Adrenal gland (tissue), 12 donors: ENCODE results near the gene THRAP3. TPM values are rescaled to one million over a fixed set of nuclear protein-coding genes. Genes with fewer than 3 reads are reported as not detected.

Experiments used
- DNase-seq, 7 donors: peaks; one replicate each; pipeline ENCODE4 v3.0.0-alpha.2; 2019 to 2020
- H3K27ac ChIP-seq, 5 donors: fragments of 200-600 bp; sonication (generic) in 4 of 5; 1 replicate in 3 of 5; 2 replicates in 2 of 5; pipeline versions ENCODE4 v1.5.1 to v1.8.0; 2016 to 2020; ENCODE audit warnings: mild to moderate bottlenecking in 1 of 5
- H3K27me3 ChIP-seq: fragments of 200-600 bp; 2 replicates; pipeline ENCODE4 v1.8.0; 2021
- H3K36me3 ChIP-seq, 2 donors: fragments of 200-600 bp; replicated peaks in 1 of 2; 1 replicate in 1 of 2; 2 replicates in 1 of 2; pipeline versions ENCODE4 v1.5.1 to v1.8.0; 2018 to 2022
- H3K4me1 ChIP-seq, 2 donors: fragments of 200-600 bp; replicated peaks in 1 of 2; 1 replicate in 1 of 2; 2 replicates in 1 of 2; pipeline versions ENCODE4 v1.5.1 to v1.8.0; 2018 to 2021
- H3K4me3 ChIP-seq, 4 donors: fragments of 200-600 bp; sonication (generic) in 3 of 4; one replicate each; pipeline ENCODE4 v1.5.1; 2016 to 2018
- H3K9me3 ChIP-seq, 3 donors: fragments of 200-600 bp; sonication (generic) in 1 of 3; replicated peaks in 1 of 3; 1 replicate in 2 of 3; 2 replicates in 1 of 3; pipeline versions ENCODE4 v1.5.1 to v1.8.0; 2016 to 2021
- POLR2A ChIP-seq, 2 donors: fragments of 450-650 bp; IDR thresholded peaks; one replicate each; pipeline ENCODE4 v1.6.1; 2017; ENCODE audit warnings: antibody characterized with exemption in 2 of 2, mild to moderate bottlenecking in 2 of 2, moderate library complexity in 1 of 2
- WGBS, 4 donors: extraction: QIAGEN DNeasy Blood & Tissue Kit in 2 of 4; methylation state at CpG; one replicate each; pipeline versions ENCODE4 v1.1.5 to v1.1.7; 2013 to 2017; 5-methylcytosine and 5-hydroxymethylcytosine counted together
- intact Hi-C, 2 donors: fragments of 100-400 bp; cut with DNase I; formaldehyde crosslinking; loops; one replicate each; pipeline versions ENCODE4 v1.14.1 to v1.15.0; 2022 to 2023
- polyA plus RNA-seq, 3 donors: library from polyadenylated mRNA; stranded (reverse); fragments of 200-250 nt in 2 of 3; fragments of 350-450 nt in 1 of 3; fragmentation: Illumina TruSeq in 1 of 3; extraction: RNeasy Lipid Tissue Mini Kit (QIAGEN cat#74804) in 1 of 3; gene quantifications; one replicate each; pipeline ENCODE4 v1.2.3, GENCODE V29; 2013 to 2014
- total RNA-seq, 9 donors: library from RNA; depleted of rRNA in 4 of 9; stranded (reverse); fragments of >200 nt in 4 of 9; fragments of 120-200 nt in 1 of 9; fragmentation: NEBNext Ultra II Directional in 1 of 9; extraction: Animal tissue kit (Norgen Biotek cat#: 25700) in 1 of 9; gene quantifications; one replicate each; pipeline versions ENCODE4 v1.1.0 to v1.2.4, GENCODE V29; 2013 to 2023
- TF ChIP-seq, protein P1 (sequence below), 6 experiments: fragments of 450-650 bp in 4 of 6; fragments of 200-600 bp in 2 of 6; sonication (generic) in 1 of 6; IDR thresholded peaks; 1 replicate in 5 of 6; 2 replicates in 1 of 6; pipeline versions ENCODE4 v1.5.1 to v1.8.0; 2016 to 2021; ENCODE audit warnings: antibody characterized with exemption in 6 of 6, mild to moderate bottlenecking in 2 of 6, moderate library complexity in 1 of 6
- donor health status: healthy with polysubstance abuse.
- donor health status: Bipolar disorder and iron deficiency.
- donor health status: DM: yes; HTN: yes; CAD: no.
- donor health status: DM: no; HTN: no; CAD: no.
- donor health status: DM: no; HTN: no; CAD: no.
- donor health status: DM: yes; HTN: yes; CAD: no.

The THRAP3 gene
- total and polyA plus RNA-seq, 12 donors: 34.4 to 120 (median 83.2) TPM

- Histone ChIP-seq H3K36me3 (peaks cover 0 to 77% of the 10 kb centered on the region in 2 donors), H3K27ac (no peak overlapping the region), H3K4me1 (peaks cover 0 to 14% of the 10 kb centered on the region in 2 donors)
Measured at GRCh38 chr1:36178471-36179219, 45.6 kb upstream of the THRAP3 start.

DNA sequence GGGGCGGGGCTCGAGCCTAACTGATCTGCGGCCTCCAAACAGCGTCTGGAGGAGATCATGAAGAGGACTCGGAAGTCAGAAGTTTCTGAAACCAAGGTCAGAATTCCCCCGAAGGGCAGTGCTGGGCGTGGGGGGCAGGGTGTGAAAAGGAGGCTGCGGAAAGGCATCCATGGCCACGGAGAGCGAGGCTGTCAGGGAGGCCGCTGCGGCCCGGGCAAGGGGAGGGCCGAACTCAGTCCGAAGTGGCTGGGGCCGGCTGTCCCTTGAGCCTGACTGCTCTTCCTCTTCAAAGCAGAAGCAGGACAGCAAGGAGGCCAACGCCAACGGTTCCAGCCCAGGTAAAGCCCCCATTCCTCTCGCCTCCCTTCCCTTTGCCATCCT is 45.0 kb upstream of the THRAP3 start:
- H3K27ac ChIP-seq: no peak overlapping the region
- 87 to 91% (median 89%) methylated on average over 19 of the region's 19 CpGs for WGBS, 4 donors
- H3K9me3 ChIP-seq: no peaks in the 10 kb centered on the region
- H3K36me3 ChIP-seq: peaks cover 0 to 71% of the 10 kb centered on the region in 2 donors
- DNase-seq: no peak
- no peak for TF ChIP-seq POLR2A (IDR thresholded peaks at IDR 0.05)
- TF ChIP-seq, protein P1, sequence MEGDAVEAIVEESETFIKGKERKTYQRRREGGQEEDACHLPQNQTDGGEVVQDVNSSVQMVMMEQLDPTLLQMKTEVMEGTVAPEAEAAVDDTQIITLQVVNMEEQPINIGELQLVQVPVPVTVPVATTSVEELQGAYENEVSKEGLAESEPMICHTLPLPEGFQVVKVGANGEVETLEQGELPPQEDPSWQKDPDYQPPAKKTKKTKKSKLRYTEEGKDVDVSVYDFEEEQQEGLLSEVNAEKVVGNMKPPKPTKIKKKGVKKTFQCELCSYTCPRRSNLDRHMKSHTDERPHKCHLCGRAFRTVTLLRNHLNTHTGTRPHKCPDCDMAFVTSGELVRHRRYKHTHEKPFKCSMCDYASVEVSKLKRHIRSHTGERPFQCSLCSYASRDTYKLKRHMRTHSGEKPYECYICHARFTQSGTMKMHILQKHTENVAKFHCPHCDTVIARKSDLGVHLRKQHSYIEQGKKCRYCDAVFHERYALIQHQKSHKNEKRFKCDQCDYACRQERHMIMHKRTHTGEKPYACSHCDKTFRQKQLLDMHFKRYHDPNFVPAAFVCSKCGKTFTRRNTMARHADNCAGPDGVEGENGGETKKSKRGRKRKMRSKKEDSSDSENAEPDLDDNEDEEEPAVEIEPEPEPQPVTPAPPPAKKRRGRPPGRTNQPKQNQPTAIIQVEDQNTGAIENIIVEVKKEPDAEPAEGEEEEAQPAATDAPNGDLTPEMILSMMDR (IDR thresholded peaks at IDR 0.05): no peak
- intact Hi-C loops: no loop called here
- no peaks in the 10 kb centered on the region for H3K27me3 ChIP-seq
- H3K4me3 ChIP-seq: no peak overlapping the region
- H3K4me1 ChIP-seq: peaks cover 0 to 14% of the 10 kb centered on the region in 2 donors

More at GRCh38 chr1:36178471-36179219, 45.6 kb upstream of the THRAP3 start:
- DNase-seq: no peak
- no peaks in the 10 kb centered on the region for H3K27me3 ChIP-seq
- H3K9me3 ChIP-seq: no peaks in the 10 kb centered on the region
- no peak overlapping the region for H3K4me3 ChIP-seq
- intact Hi-C loops: no loop called here
- TF ChIP-seq, protein P1 (IDR thresholded peaks at IDR 0.05): no peak
- no peak for TF ChIP-seq POLR2A (IDR thresholded peaks at IDR 0.05)
- WGBS, 4 donors: 86 to 90% (median 89%) methylated on average over 58 to 62 of the region's 62 CpGs

DNA sequence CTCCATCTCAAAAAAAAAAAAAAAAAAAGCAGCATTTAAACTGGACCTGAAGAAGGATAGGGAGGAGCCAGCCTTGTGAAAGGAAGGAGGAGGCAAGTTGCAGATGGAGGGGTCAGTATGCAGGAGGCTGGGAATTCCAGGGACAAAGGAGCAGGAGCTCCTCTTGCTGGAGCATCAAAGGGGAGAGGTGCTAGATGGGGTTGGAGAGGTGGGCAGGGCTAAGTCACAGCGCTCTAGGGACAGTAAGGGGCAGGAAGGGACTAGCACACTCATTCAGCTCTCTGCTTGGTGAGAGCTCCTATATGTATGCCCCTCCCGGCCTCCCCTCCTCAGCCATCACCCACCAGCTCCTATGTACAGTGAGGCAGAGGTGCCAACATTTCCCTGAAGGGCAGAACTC is 41.5 kb upstream of the THRAP3 start:
- DNase-seq: no peak
- Histone ChIP-seq H3K36me3 (peaks cover 0 to 36% of the 10 kb centered on the region in 2 donors), H3K4me1 (peaks cover 2 to 3% of the 10 kb centered on the region in 2 donors), H3K9me3 (no peaks in the 10 kb centered on the region), H3K27me3 (no peaks in the 10 kb centered on the region), H3K27ac (no peak overlapping the region), H3K4me3 (no peak overlapping the region)
- WGBS, 4 donors: 43 to 86% (median 77%) methylated on average over 2 of the region's 2 CpGs
- TF ChIP-seq POLR2A (IDR thresholded peaks at IDR 0.05): no peak
- TF ChIP-seq, protein P1 (IDR thresholded peaks at IDR 0.05): no peak
- intact Hi-C loops: loop anchor here (10.0 kb wide), 2 partner anchors 88 to 102 kb away; no protein-coding TSS in a partner anchor

- 75 to 81% (median 77%) methylated on average over 2 of the region's 2 CpGs for WGBS, 4 donors
- Histone ChIP-seq H3K27me3 (no peaks in the 10 kb centered on the region), H3K4me3 (no peak overlapping the region), H3K4me1 (peaks cover 6 to 10% of the 10 kb centered on the region in 2 donors), H3K9me3 (no peaks in the 10 kb centered on the region), H3K27ac (no peak overlapping the region), H3K36me3 (peaks cover 0 to 29% of the 10 kb centered on the region in 2 donors)
- TF ChIP-seq, protein P1 (IDR thresholded peaks at IDR 0.05): no peak
- no peak for TF ChIP-seq POLR2A (IDR thresholded peaks at IDR 0.05)
- intact Hi-C loops: loop anchor here (10.0 kb wide), 2 partner anchors 89 to 101 kb away; no protein-coding TSS in a partner anchor
- DNase-seq: peak in 1 of 7 donors; percentile 38
Measured at GRCh38 chr1:36183309-36183856, 40.9 kb upstream of the THRAP3 start.
